ENCODE measurements around the gene TMEM187.

DNA sequence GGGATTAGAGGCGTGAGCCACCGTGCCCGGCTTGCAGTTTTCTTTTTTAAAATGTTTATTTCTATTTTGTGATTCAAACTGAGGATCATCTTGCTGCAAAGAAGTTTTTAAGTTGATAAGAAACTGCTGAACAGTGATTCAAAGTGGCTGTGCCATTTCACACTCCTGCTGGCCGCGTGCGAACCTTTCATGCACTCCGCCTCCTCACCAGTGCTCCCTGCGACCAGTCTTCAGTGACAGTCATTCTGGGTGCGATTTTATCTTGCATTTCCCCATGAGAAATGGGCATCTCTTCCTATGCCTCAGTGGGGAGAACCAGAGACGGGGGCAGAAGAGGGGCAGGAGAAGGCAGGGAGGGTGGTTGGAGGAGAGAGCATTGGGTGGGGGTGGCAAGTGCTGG, 21.4 kb downstream of the TMEM187 start:
- TF ChIP-seq, protein P1, sequence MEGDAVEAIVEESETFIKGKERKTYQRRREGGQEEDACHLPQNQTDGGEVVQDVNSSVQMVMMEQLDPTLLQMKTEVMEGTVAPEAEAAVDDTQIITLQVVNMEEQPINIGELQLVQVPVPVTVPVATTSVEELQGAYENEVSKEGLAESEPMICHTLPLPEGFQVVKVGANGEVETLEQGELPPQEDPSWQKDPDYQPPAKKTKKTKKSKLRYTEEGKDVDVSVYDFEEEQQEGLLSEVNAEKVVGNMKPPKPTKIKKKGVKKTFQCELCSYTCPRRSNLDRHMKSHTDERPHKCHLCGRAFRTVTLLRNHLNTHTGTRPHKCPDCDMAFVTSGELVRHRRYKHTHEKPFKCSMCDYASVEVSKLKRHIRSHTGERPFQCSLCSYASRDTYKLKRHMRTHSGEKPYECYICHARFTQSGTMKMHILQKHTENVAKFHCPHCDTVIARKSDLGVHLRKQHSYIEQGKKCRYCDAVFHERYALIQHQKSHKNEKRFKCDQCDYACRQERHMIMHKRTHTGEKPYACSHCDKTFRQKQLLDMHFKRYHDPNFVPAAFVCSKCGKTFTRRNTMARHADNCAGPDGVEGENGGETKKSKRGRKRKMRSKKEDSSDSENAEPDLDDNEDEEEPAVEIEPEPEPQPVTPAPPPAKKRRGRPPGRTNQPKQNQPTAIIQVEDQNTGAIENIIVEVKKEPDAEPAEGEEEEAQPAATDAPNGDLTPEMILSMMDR (IDR thresholded peaks at IDR 0.05) = no peak
- no peak for TF ChIP-seq POLR2A (IDR thresholded peaks at IDR 0.05)

Measured in thyroid gland (tissue), 4 donors.